SU-DHL-6 (cell line): ENCODE data around the gene TMEM184A.

Experiments
- H2AFZ ChIP-seq: fragments of 200-600 bp; sonication (generic); 2 replicates; pipeline ENCODE4 v1.6.1; 2014; ENCODE audit warnings: low read depth, mild to moderate bottlenecking, moderate library complexity, mixed read lengths, antibody characterized with exemption, low read length; ENCODE audit not compliant: severe bottlenecking
- H3F3A ChIP-seq: fragments of 200-600 bp; shearing (Covaris generic); 2 replicates; pipeline ENCODE4 v1.6.0; 2016; ENCODE audit warnings: antibody characterized with exemption, mild to moderate bottlenecking; ENCODE audit not compliant: insufficient read depth
- H3K27ac ChIP-seq: fragments of 200-600 bp; sonication (generic); 2 replicates; pipeline ENCODE4 v1.5.1; 2016; ENCODE audit warnings: low read depth, mild to moderate bottlenecking, low read length, moderate library complexity, mixed read lengths
- H3K27me3 ChIP-seq: fragments of 200-600 bp; sonication (generic), shearing (Covaris generic); 2 replicates; pipeline ENCODE4 v1.6.0; 2014; ENCODE audit warnings: mild to moderate bottlenecking, low read length
- H3K36me3 ChIP-seq: fragments of 200-600 bp; sonication (generic); 2 replicates; pipeline ENCODE4 v1.6.1; 2014; ENCODE audit warnings: mild to moderate bottlenecking, low read length, mixed read lengths
- H3K4me2 ChIP-seq: fragments of 300-600, 200-600 bp; shearing (Covaris generic), sonication (generic); 2 replicates; pipeline ENCODE4 v1.6.0; 2014; ENCODE audit warnings: low read length, low read depth, mild to moderate bottlenecking; ENCODE audit not compliant: poor library complexity, severe bottlenecking
- H3K4me3 ChIP-seq: fragments of 200-600 bp; sonication (generic); 2 replicates; pipeline ENCODE4 v1.5.1; 2014; ENCODE audit warnings: antibody characterized with exemption, low read length, mild to moderate bottlenecking, mixed read lengths; ENCODE audit not compliant: insufficient read depth, poor library complexity, severe bottlenecking
- H3K79me2 ChIP-seq: fragments of 200-600 bp; sonication (generic); 2 replicates; pipeline ENCODE4 v1.6.1; 2014; ENCODE audit warnings: mild to moderate bottlenecking, low read length, moderate library complexity; ENCODE audit not compliant: insufficient read depth
- H3K9ac ChIP-seq: fragments of 200-600 bp; sonication (generic); 2 replicates; pipeline ENCODE4 v1.7.0; 2014; ENCODE audit warnings: mild to moderate bottlenecking, low read length
- H3K9me2 ChIP-seq: fragments of 200-600 bp; sonication (generic); replicated peaks from 2 replicates; pipeline ENCODE4 v1.6.1; 2014; ENCODE audit warnings: low read length; ENCODE audit not compliant: insufficient read depth
- H3K9me3 ChIP-seq: fragments of 200-600 bp; sonication (generic); 2 replicates; pipeline ENCODE4 v1.6.1; 2014; ENCODE audit warnings: low read length, mixed read lengths; ENCODE audit not compliant: insufficient read depth
- H4K20me1 ChIP-seq: fragments of 200-600 bp; sonication (generic); 2 replicates; pipeline ENCODE4 v1.6.1; 2014; ENCODE audit warnings: low read depth, mild to moderate bottlenecking, antibody characterized with exemption, low read length, moderate library complexity, mixed read lengths
- EZH2phosphoT487 ChIP-seq: fragments of 200-600 bp; sonication (generic), shearing (Covaris generic); conservative IDR thresholded peaks from 2 replicates; pipeline ENCODE4 v1.6.1; 2018; ENCODE audit warnings: mild to moderate bottlenecking, antibody characterized with exemption, low read length, moderate library complexity, mixed read lengths
- TF ChIP-seq, protein P1 (sequence below): fragments of 200-600 bp; sonication (generic); IDR thresholded peaks from one replicate; pipeline ENCODE4 v1.5.1; 2017; ENCODE audit warnings: antibody characterized with exemption, mild to moderate bottlenecking, low read length, moderate library complexity; ENCODE audit not compliant: insufficient read depth, poor library complexity, severe bottlenecking

The TMEM184A gene

GRCh38 chr7:1557006-1557405, 1.0 kb upstream of the TMEM184A start:
- TF ChIP-seq, protein P1, sequence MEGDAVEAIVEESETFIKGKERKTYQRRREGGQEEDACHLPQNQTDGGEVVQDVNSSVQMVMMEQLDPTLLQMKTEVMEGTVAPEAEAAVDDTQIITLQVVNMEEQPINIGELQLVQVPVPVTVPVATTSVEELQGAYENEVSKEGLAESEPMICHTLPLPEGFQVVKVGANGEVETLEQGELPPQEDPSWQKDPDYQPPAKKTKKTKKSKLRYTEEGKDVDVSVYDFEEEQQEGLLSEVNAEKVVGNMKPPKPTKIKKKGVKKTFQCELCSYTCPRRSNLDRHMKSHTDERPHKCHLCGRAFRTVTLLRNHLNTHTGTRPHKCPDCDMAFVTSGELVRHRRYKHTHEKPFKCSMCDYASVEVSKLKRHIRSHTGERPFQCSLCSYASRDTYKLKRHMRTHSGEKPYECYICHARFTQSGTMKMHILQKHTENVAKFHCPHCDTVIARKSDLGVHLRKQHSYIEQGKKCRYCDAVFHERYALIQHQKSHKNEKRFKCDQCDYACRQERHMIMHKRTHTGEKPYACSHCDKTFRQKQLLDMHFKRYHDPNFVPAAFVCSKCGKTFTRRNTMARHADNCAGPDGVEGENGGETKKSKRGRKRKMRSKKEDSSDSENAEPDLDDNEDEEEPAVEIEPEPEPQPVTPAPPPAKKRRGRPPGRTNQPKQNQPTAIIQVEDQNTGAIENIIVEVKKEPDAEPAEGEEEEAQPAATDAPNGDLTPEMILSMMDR = no peak
- TF ChIP-seq EZH2phosphoT487 = no peak
- no peaks in the 10 kb centered on the region for H3F3A ChIP-seq
- H3K27ac ChIP-seq = no peak overlapping the region
- no peaks in the 10 kb centered on the region for H4K20me1 ChIP-seq
- H3K9me3 ChIP-seq = no peaks in the 10 kb centered on the region
- H3K9ac ChIP-seq = no peak overlapping the region
- no peaks in the 10 kb centered on the region for H3K79me2 ChIP-seq
- H3K27me3 ChIP-seq = no peaks in the 10 kb centered on the region
- no peak overlapping the region for H3K4me2 ChIP-seq
- H2AFZ ChIP-seq = no peak overlapping the region
- no peaks in the 10 kb centered on the region for H3K36me3 ChIP-seq
- H3K9me2 ChIP-seq = no peaks in the 10 kb centered on the region
- H3K4me3 ChIP-seq = no peak overlapping the region

- H3K79me2 ChIP-seq = no peaks in the 10 kb centered on the region
- H3K27ac ChIP-seq = no peak overlapping the region
- no peak overlapping the region for H3K4me2 ChIP-seq
- H3K36me3 ChIP-seq = no peaks in the 10 kb centered on the region
- H3K9me3 ChIP-seq = no peaks in the 10 kb centered on the region
- H2AFZ ChIP-seq = no peak overlapping the region
- H3K9me2 ChIP-seq = no peaks in the 10 kb centered on the region
- H3K27me3 ChIP-seq = no peaks in the 10 kb centered on the region
- H3K4me3 ChIP-seq = no peak overlapping the region
- TF ChIP-seq, protein P1 = no peak
- TF ChIP-seq EZH2phosphoT487 = no peak
- H3K9ac ChIP-seq = no peak overlapping the region
- H4K20me1 ChIP-seq = no peaks in the 10 kb centered on the region
- H3F3A ChIP-seq = no peaks in the 10 kb centered on the region
Measured at GRCh38 chr7:1555046-1555812, 776 bp downstream of the TMEM184A start.

DNA sequence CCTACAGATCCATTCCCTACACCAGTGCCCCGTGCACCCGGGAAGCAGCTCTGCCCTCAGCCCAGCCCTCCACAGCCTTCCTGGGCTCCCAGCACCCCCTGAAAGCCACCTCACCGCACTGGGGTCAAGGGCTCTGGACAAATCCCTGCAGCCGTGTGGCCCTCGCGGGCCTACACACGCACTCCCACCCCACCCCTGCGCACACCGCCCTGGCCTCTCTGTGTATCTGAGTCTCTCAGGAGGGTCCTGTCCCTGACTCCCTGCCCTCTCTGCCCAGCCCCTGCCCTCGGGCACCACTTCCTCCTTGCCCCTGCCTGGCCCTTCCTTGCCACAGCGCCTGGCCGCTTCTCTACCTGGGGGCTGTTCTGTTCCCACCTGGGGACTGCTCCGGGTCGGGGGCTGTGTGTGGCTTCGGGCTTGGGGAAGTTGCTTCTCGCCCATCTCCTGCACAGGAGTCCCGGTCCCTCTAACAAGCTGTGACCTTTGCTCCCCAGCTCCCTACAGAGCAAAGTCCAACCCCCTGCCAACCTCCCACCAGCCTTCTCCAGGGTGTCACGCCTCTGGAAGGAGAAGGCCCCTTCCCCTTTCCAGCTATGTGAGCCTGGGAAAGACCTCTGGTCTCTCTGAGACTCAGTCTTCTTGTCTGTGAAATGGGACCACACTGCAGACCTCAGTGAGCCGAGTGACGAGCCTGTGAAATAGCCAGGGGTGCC, 1.5 kb downstream of the TMEM184A start:
- no peak overlapping the region for H3K4me3 ChIP-seq
- no peaks in the 10 kb centered on the region for H4K20me1 ChIP-seq
- H3K27ac ChIP-seq = no peak overlapping the region
- no peak overlapping the region for H3K9ac ChIP-seq
- H3K79me2 ChIP-seq = no peaks in the 10 kb centered on the region
- H3K4me2 ChIP-seq = no peak overlapping the region
- TF ChIP-seq EZH2phosphoT487 = no peak
- TF ChIP-seq, protein P1 = no peak
- no peaks in the 10 kb centered on the region for H3K36me3 ChIP-seq
- H3K27me3 ChIP-seq = no peaks in the 10 kb centered on the region
- H3F3A ChIP-seq = no peaks in the 10 kb centered on the region
- H2AFZ ChIP-seq = no peak overlapping the region
- no peaks in the 10 kb centered on the region for H3K9me2 ChIP-seq
- no peaks in the 10 kb centered on the region for H3K9me3 ChIP-seq
